ENCODE measurements around the gene PRKN. TPM values are rescaled to one million over a fixed set of nuclear protein-coding genes. Genes with fewer than 3 reads are reported as not detected.

PRKN gene
- total RNA-seq, 1 experiment from 2014 or later, result 1.2 TPM

DNA sequence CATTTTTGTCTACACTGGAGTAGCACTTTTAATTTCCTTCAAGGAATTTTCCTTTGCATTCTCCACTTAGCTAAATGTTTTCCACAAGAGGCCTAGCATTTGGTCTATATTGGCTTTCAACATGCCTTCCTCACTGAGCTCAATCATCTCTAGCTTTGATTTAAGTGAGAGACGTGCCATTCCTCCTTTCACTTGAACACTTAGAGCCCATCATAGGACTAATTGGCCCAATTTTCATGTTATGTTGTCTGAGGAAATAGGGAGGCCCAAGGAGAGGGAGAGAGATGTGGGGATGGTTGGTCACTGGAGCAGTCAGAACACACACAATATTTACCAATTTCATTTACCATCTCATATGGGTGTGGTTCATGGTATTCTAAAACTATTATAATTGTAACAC lies 645.0 kb downstream of the PRKN start:
- Histone ChIP-seq H3K27me3 (replicated peaks; ENCODE audit: insufficient read depth, low read depth, low read length, poor library complexity) (no peaks in the 10 kb centered on the region), H3K4me3 (ENCODE audit: low read depth, low read length, poor library complexity, severe bottlenecking) (no peak overlapping the region), H3K36me3 (ENCODE audit: insufficient read depth, low read length, poor library complexity, severe bottlenecking) (no peaks in the 10 kb centered on the region), H3K27ac (ENCODE audit: low read depth, low read length, poor library complexity, severe bottlenecking) (no peak overlapping the region), H3K9me3 (ENCODE audit: low read depth, low read length, poor library complexity, severe bottlenecking) (peaks cover 4% of the 10 kb centered on the region), H3K4me1 (ENCODE audit: insufficient read depth, low read length, poor library complexity, severe bottlenecking) (no peaks in the 10 kb centered on the region)
- TF ChIP-seq EZH2 (IDR thresholded peaks at IDR 0.05; ENCODE audit: borderline replicate concordance, low read depth, low read length, poor library complexity, severe bottlenecking), result no peak
- TF ChIP-seq, protein P1, sequence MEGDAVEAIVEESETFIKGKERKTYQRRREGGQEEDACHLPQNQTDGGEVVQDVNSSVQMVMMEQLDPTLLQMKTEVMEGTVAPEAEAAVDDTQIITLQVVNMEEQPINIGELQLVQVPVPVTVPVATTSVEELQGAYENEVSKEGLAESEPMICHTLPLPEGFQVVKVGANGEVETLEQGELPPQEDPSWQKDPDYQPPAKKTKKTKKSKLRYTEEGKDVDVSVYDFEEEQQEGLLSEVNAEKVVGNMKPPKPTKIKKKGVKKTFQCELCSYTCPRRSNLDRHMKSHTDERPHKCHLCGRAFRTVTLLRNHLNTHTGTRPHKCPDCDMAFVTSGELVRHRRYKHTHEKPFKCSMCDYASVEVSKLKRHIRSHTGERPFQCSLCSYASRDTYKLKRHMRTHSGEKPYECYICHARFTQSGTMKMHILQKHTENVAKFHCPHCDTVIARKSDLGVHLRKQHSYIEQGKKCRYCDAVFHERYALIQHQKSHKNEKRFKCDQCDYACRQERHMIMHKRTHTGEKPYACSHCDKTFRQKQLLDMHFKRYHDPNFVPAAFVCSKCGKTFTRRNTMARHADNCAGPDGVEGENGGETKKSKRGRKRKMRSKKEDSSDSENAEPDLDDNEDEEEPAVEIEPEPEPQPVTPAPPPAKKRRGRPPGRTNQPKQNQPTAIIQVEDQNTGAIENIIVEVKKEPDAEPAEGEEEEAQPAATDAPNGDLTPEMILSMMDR (conservative IDR thresholded peaks at IDR 0.05; ENCODE audit: low read depth, low read length), result no peak
- CTCF ChIA-PET, result no interaction called here
- intact Hi-C loops (cut with micrococcal nuclease; ENCODE audit: unreplicated experiment), result no loop called here
- DNase-seq (ENCODE audit: low spot score), result no peak
- BruUV-seq (replicated peaks), result no TSS peak
- POLR2A ChIA-PET (ENCODE audit: low non-redundant PET), result no interaction called here

DNA sequence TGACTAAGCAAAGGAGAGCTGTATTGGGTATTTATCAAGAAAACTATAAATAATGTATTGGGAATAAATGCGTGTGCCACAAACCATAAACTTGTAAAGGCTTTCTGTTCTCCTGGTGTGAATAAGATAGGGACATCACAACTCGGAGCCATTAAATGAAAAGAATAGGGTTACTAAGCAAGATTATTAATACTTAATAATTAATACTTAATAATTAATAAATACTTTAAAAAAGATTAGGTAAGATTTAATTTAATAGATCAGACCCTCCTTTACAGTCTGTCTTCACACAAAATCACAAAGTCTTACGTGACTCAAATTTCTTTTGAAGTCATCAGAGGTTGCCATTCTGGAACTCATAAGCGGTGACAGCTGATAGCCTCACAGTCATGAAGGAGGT lies 648.9 kb downstream of the PRKN start:
- intact Hi-C loops (cut with micrococcal nuclease; ENCODE audit: unreplicated experiment), result no loop called here
- no peak for DNase-seq (ENCODE audit: low spot score)

DNA sequence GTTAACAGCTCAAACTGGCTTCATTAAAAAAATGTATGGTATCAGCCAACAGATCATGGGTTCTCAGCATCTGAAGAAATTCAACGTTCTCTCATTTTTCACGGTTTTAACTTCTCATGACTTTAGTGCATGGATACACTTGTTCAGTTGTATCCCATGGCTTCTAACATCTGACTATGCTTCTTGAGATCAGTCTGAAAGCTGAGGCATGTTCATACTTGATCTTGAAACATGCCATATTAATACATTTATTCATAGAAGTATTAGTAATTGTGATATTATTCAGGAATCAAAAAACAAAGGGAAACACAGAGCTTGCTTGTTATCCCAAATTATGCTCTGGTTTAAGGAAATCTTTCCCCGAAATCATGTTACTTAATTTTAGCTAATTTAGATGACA lies 649.4 kb downstream of the PRKN start:
- no peaks in the 10 kb centered on the region for H3K4me1 ChIP-seq (ENCODE audit: insufficient read depth, low read length, poor library complexity, severe bottlenecking)
- BruUV-seq (replicated peaks), result no TSS peak
- ChIA-PET POLR2A (ENCODE audit: low non-redundant PET) (no interaction called here), CTCF (no interaction called here)
- no peak for TF ChIP-seq EZH2 (IDR thresholded peaks at IDR 0.05; ENCODE audit: borderline replicate concordance, low read depth, low read length, poor library complexity, severe bottlenecking)
- TF ChIP-seq, protein P1 (conservative IDR thresholded peaks at IDR 0.05; ENCODE audit: low read depth, low read length), result no peak
- H3K4me3 ChIP-seq (ENCODE audit: low read depth, low read length, poor library complexity, severe bottlenecking), result no peak overlapping the region
- no peaks in the 10 kb centered on the region for H3K36me3 ChIP-seq (ENCODE audit: insufficient read depth, low read length, poor library complexity, severe bottlenecking)
- no peak overlapping the region for H3K27ac ChIP-seq (ENCODE audit: low read depth, low read length, poor library complexity, severe bottlenecking)
- no peaks in the 10 kb centered on the region for H3K27me3 ChIP-seq (replicated peaks; ENCODE audit: insufficient read depth, low read depth, low read length, poor library complexity)
- no peak for DNase-seq (ENCODE audit: low spot score)
- H3K9me3 ChIP-seq (ENCODE audit: low read depth, low read length, poor library complexity, severe bottlenecking), result no peaks in the 10 kb centered on the region
- intact Hi-C loops (cut with micrococcal nuclease; ENCODE audit: unreplicated experiment), result no loop called here

More for the DNA sequence above, 648.9 kb downstream of the PRKN start:
- no TSS peak for BruUV-seq (replicated peaks)
- Histone ChIP-seq H3K9me3 (ENCODE audit: low read depth, low read length, poor library complexity, severe bottlenecking) (no peaks in the 10 kb centered on the region), H3K27me3 (replicated peaks; ENCODE audit: insufficient read depth, low read depth, low read length, poor library complexity) (no peaks in the 10 kb centered on the region), H3K36me3 (ENCODE audit: insufficient read depth, low read length, poor library complexity, severe bottlenecking) (no peaks in the 10 kb centered on the region), H3K4me1 (ENCODE audit: insufficient read depth, low read length, poor library complexity, severe bottlenecking) (no peaks in the 10 kb centered on the region), H3K27ac (ENCODE audit: low read depth, low read length, poor library complexity, severe bottlenecking) (no peak overlapping the region), H3K4me3 (ENCODE audit: low read depth, low read length, poor library complexity, severe bottlenecking) (no peak overlapping the region)
- CTCF ChIA-PET, result no interaction called here
- POLR2A ChIA-PET (ENCODE audit: low non-redundant PET), result no interaction called here
- TF ChIP-seq, protein P1 (conservative IDR thresholded peaks at IDR 0.05; ENCODE audit: low read depth, low read length), result no peak
- no peak for TF ChIP-seq EZH2 (IDR thresholded peaks at IDR 0.05; ENCODE audit: borderline replicate concordance, low read depth, low read length, poor library complexity, severe bottlenecking)

Data from A673 (cell line).